AG09309 (cell line): ENCODE measurements around the gene COMMD8.

Source experiments
- DNase-seq: peaks from one replicate; pipeline ENCODE4 v3.0.0-alpha.2; 2010; ENCODE audit warnings: low read depth
- H3K4me3 ChIP-seq: 2 replicates; pipeline ENCODE4 v1.5.1; 2011; ENCODE audit warnings: mild to moderate bottlenecking, low read depth, low read length, moderate library complexity; ENCODE audit not compliant: control insufficient read depth
- TF ChIP-seq, protein P1 (sequence below): IDR thresholded peaks from 2 replicates; pipeline ENCODE4 v1.5.1; 2011; ENCODE audit warnings: mild to moderate bottlenecking, low read depth, low read length, inconsistent platforms; ENCODE audit not compliant: insufficient read depth, control insufficient read depth; ENCODE audit errors: missing control alignments

COMMD8 gene

DNA sequence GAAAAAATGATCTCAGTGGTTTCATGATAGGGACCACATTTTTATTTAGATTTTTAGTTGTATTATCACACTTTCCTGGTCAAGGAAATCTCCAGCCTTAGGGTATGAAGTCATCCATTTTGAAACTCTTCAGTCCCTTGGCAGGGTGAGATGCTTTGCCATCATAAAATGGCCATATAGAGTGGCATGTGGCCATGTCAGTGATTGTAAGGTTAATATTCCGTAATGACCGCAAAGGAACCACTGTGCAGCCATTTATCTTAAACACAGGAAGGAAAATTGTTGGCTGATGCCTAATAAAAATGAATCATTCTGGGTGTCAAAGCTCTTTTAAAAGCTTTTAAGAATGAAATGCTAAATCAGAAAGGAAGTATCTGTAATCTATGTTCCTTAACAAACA, 35.6 kb downstream of the COMMD8 start:
- TF ChIP-seq, protein P1, sequence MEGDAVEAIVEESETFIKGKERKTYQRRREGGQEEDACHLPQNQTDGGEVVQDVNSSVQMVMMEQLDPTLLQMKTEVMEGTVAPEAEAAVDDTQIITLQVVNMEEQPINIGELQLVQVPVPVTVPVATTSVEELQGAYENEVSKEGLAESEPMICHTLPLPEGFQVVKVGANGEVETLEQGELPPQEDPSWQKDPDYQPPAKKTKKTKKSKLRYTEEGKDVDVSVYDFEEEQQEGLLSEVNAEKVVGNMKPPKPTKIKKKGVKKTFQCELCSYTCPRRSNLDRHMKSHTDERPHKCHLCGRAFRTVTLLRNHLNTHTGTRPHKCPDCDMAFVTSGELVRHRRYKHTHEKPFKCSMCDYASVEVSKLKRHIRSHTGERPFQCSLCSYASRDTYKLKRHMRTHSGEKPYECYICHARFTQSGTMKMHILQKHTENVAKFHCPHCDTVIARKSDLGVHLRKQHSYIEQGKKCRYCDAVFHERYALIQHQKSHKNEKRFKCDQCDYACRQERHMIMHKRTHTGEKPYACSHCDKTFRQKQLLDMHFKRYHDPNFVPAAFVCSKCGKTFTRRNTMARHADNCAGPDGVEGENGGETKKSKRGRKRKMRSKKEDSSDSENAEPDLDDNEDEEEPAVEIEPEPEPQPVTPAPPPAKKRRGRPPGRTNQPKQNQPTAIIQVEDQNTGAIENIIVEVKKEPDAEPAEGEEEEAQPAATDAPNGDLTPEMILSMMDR, result no peak
- no peak overlapping the region for H3K4me3 ChIP-seq
- no peak for DNase-seq

DNA sequence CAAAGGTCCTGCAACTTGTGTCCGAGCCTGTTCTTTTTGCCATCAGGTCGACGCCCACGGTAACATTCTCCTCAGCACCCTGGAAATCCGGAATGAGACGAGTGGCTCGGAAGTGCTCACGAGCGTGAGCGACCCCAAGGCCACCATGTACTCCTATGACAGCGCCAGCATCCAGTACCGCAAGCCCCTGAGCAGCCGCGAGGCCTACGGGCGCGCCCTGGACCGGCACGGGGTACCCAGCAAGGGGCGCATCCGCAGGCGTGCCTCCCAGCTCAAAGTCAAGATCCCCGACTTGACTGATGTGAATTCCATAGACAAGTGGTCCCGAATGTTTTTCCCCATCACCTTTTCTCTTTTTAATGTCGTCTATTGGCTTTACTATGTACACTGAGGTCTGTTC, 37.9 kb downstream of the COMMD8 start:
- TF ChIP-seq, protein P1, result no peak
- DNase-seq, result no peak
- H3K4me3 ChIP-seq, result no peak overlapping the region

DNA sequence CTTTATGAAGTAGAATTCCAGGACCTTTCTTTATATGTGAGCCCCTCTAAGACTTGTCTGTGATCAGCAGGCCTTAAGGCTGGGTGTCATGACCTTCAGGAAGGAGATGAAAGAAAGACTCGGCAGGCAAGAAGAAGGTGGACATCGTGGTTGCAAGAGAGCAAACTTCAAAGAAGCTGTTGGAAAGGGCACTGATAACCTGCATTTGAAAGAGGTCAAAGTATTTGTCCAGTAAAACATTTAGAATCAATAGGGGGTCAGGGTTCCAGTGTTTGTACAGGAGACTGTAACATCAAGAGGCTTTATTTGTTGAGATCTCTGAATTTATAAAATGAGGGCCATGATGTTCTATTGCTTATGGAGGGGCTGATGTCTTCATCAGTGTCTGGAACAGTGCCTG, 44.2 kb downstream of the COMMD8 start:
- TF ChIP-seq, protein P1, result no peak
- no peak for DNase-seq

DNA sequence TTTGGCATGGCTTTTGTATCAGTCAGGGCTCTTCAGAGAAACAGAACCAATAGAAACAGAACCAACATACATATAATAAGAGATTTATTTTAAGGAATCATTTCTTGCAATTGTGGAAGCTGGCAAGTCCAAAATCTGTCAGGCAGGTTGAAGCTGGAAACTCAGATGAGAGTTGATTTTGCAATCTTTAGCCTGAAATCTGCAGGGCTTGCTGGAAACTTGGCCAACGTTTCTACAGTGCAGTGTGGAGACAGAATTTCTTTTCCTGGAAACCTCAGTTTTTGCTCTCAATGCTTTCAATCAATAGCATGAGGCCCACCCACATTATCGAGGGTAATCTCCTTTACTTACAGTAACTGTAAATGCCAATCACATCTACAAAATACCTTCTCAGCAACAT, 45.4 kb downstream of the COMMD8 start:
- no peak overlapping the region for H3K4me3 ChIP-seq
- DNase-seq, result no peak

More for the DNA sequence above, 44.2 kb downstream of the COMMD8 start:
- no peak overlapping the region for H3K4me3 ChIP-seq

DNA sequence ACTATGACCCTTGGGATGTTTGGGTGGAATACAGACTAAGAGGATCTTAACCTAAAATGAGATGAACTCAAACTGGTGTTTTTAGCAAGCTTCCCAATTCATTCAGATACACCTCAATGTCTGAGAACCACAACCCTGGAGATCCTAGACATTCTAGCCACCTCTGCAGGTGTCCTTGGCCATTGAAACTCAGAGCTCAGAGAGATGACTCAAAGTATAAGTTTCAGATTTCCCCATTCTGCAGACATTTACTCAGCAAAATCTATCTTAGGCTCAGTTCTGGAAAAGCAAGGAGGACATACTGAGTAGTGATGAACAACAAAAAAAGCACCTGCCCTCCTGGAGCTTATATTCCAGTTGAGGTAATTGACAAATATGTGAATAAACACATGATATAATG, 47.8 kb downstream of the COMMD8 start:
- no peak for DNase-seq
- no peak overlapping the region for H3K4me3 ChIP-seq
- TF ChIP-seq, protein P1, result no peak

More for the DNA sequence above, 45.4 kb downstream of the COMMD8 start:
- TF ChIP-seq, protein P1, result no peak

DNA sequence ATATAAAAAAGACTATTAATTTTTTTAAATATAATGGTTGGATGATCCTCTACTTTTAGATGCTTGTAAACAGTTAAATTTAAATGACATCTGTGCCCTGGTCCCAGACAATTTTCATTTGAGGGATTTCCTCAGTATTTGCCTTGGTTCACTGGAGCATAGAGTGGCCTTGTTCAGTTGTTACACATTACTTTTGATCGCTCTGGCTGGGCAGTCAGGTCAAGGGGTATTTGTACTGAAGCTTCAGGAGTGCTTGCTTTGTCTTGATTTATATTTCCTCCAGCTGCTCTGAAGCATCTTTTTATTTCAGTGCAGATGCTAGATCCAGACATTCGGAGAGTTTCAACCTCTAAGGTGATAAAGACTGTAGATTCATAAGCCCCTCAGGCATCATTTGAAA, 50.0 kb downstream of the COMMD8 start:
- DNase-seq, result no peak
- TF ChIP-seq, protein P1, result no peak
- no peak overlapping the region for H3K4me3 ChIP-seq

DNA sequence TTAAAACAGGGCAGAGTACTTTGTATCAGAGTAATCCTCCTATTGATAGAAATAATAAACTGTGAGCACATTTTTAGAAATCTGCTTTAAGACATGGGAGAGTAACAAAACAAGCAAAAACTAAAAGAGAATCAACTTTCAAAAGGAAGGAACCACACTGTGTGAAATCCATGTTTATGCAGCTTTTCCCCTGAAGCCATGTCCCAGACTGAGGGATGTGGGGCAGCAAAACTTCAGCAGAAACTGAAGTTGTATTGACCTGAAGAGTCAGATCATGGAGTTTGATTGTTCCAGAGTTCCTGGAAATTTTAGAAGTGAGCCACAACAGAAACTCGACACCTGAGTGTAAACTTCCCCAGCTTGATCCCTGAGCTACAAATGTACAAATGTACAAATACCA, 53.2 kb downstream of the COMMD8 start:
- DNase-seq, result no peak
- TF ChIP-seq, protein P1, result no peak
- H3K4me3 ChIP-seq, result no peak overlapping the region
